ENCODE data around the gene TRMT5. TPM values are rescaled to one million over a fixed set of nuclear protein-coding genes. Genes with fewer than 3 reads are reported as not detected.

TRMT5 gene, protein sequence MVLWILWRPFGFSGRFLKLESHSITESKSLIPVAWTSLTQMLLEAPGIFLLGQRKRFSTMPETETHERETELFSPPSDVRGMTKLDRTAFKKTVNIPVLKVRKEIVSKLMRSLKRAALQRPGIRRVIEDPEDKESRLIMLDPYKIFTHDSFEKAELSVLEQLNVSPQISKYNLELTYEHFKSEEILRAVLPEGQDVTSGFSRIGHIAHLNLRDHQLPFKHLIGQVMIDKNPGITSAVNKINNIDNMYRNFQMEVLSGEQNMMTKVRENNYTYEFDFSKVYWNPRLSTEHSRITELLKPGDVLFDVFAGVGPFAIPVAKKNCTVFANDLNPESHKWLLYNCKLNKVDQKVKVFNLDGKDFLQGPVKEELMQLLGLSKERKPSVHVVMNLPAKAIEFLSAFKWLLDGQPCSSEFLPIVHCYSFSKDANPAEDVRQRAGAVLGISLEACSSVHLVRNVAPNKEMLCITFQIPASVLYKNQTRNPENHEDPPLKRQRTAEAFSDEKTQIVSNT
- 24.9 and 28.3 TPM in 2 replicates for total RNA-seq (2021)
- long read RNA-seq, full-length matches to known transcripts, result 117 of 150 reads
- long read RNA-seq, partial matches to known transcripts, result 10 of 150 reads
- long read RNA-seq, other reads (novel, unspliced or antisense), result 23 of 150 reads

DNA sequence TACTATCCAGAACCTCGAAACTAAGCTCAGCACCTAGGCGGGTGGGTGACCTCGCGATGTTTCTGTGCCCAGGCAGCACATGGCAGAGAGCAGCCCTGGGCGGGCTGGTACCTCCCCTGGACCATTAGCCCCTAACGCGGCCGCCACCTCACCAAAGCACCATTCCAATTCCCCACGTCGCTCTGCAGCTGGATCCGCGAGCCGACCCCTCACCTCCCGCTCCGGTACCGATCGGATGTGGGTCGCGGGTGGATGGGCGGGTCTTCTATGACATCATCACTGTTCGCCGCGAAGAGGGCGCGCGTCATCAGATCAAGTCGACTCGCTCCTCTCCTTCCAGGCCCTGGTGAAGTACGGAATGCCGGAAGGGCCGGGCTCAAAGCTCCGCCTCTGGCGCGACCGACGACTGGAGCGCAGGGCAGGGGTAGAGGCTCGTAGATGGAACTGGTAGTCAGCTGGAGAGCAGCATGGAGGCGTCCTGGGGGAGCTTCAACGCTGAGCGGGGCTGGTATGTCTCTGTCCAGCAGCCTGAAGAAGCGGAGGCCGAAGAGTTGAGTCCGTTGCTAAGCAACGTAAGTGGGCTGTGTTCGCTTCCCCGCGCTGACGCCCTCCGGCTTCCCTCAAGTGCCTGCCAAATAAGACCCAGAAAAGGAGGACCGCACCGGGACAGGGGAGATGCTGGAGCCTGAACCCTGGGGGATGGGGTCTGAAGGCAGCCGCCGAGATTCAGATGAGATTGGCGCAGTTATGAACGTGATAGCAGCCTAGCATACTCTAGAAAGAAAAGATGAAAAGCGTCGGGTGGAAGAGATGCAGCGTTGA lies at the start of gene TRMT5, which contains the start of gene SLC38A6:
Gene TRMT5 (minus strand): TSS at position 269 of the 822 bp plus-strand sequence. CDS start 106 bp downstream, at position 163.
Gene SLC38A6 (plus strand): TSS at position 435 of the 822 bp plus-strand sequence. CDS start 33 bp downstream, at position 468.
- no peaks in the 10 kb centered on the region for H3K9me3 ChIP-seq (ENCODE audit: control insufficient read depth, low read depth, low read length)
- H4K20me1 ChIP-seq (ENCODE audit: control insufficient read depth, insufficient read depth, insufficient read length), result no peaks in the 10 kb centered on the region
- Mint-ChIP-seq H3K27me3 (ENCODE audit: low read depth) (no peaks in the 10 kb centered on the region), H3K4me1 (peaks cover 11 to 16% of the 10 kb centered on the region in 2 experiments), H3K9me3 (no peaks in the 10 kb centered on the region), H3K36me3 (ENCODE audit: insufficient read depth in 1 of 3, low read depth in 3 of 3) (peaks cover 5 to 32% (median 18%) of the 10 kb centered on the region in 3 experiments; a peak in 5 of 7 replicates), H3K4me3 (no peak within 1 kb of the TSS), H3K27ac (no peak within 1 kb of the TSS)
- no peak within 1 kb of the TSS for H4K5ac ChIP-seq (ENCODE audit: insufficient read length, low read depth, low read length)
- H4K91ac ChIP-seq (ENCODE audit: insufficient read length, low read depth, low read length), result no peak within 1 kb of the TSS
- H3K14ac ChIP-seq (ENCODE audit: insufficient read depth, low read length), result peak within 1 kb of the TSS; percentile 96
- no peak within 1 kb of the TSS for H3K4ac ChIP-seq (ENCODE audit: low read depth, low read length)
- H2BK120ac ChIP-seq (ENCODE audit: low read depth, low read length, poor library complexity, severe bottlenecking), result no peak within 1 kb of the TSS
- H2BK12ac ChIP-seq (ENCODE audit: insufficient read length, low read depth, low read length), result no peak within 1 kb of the TSS
- H2BK15ac ChIP-seq (ENCODE audit: low read depth, low read length), result no peak within 1 kb of the TSS
- peak; percentile 97 for DNase-seq
- H3K56ac ChIP-seq (ENCODE audit: insufficient read length, low read depth, low read length), result no peak within 1 kb of the TSS
- H2BK20ac ChIP-seq (ENCODE audit: low read depth, low read length, poor library complexity, severe bottlenecking), result no peak within 1 kb of the TSS
- H3K79me2 ChIP-seq (ENCODE audit: insufficient read depth, low read length), result peaks cover 6% of the 10 kb centered on the region; the same call in 1 of the 2 replicates
- TF ChIP-seq, protein P1, sequence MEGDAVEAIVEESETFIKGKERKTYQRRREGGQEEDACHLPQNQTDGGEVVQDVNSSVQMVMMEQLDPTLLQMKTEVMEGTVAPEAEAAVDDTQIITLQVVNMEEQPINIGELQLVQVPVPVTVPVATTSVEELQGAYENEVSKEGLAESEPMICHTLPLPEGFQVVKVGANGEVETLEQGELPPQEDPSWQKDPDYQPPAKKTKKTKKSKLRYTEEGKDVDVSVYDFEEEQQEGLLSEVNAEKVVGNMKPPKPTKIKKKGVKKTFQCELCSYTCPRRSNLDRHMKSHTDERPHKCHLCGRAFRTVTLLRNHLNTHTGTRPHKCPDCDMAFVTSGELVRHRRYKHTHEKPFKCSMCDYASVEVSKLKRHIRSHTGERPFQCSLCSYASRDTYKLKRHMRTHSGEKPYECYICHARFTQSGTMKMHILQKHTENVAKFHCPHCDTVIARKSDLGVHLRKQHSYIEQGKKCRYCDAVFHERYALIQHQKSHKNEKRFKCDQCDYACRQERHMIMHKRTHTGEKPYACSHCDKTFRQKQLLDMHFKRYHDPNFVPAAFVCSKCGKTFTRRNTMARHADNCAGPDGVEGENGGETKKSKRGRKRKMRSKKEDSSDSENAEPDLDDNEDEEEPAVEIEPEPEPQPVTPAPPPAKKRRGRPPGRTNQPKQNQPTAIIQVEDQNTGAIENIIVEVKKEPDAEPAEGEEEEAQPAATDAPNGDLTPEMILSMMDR (conservative IDR thresholded peaks at IDR 0.05), result no peak
- peak within 1 kb of the TSS; percentile 5 for H2AFZ ChIP-seq (ENCODE audit: low read length)
- no peak within 1 kb of the TSS for H3K27ac ChIP-seq (ENCODE audit: insufficient read length, low read depth, low read length)
- H3K27me3 ChIP-seq (ENCODE audit: insufficient read depth, low read length), result no peaks in the 10 kb centered on the region
- H3T11ph ChIP-seq (ENCODE audit: low read length), result no peak within 1 kb of the TSS
- H2AK5ac ChIP-seq (ENCODE audit: insufficient read length, low read length), result no peak within 1 kb of the TSS
- no peaks in the 10 kb centered on the region for H3K79me1 ChIP-seq (ENCODE audit: insufficient read depth, low read depth, low read length, poor library complexity, severe bottlenecking)
- H3K9ac ChIP-seq (ENCODE audit: extremely low read depth, insufficient read length, low read length), result peak within 1 kb of the TSS; percentile 85
- H4K8ac ChIP-seq (replicated peaks; ENCODE audit: insufficient read length, low read depth, low read length), result no peak within 1 kb of the TSS
- peaks cover 12% of the 10 kb centered on the region for H3K23me2 ChIP-seq (ENCODE audit: insufficient read length, low read depth, low read length, poor library complexity, severe bottlenecking)
- H3K23ac ChIP-seq (ENCODE audit: insufficient read length, low read depth, low read length), result no peak within 1 kb of the TSS
- no peaks in the 10 kb centered on the region for H3K4me1 ChIP-seq (ENCODE audit: insufficient read depth, low read length)
- peak within 1 kb of the TSS; percentile 95 for H3K18ac ChIP-seq (ENCODE audit: insufficient read length, low read depth, low read length)
- H2BK5ac ChIP-seq (ENCODE audit: insufficient read length, low read length), result no peak within 1 kb of the TSS
- peak within 1 kb of the TSS; percentile 92 for H3K4me2 ChIP-seq (ENCODE audit: insufficient read depth, insufficient read length, low read length)
- no CpG with 5 or more reads among the region's 59 CpGs for WGBS (ENCODE audit: extremely low coverage, insufficient read length, low lambda C conversion rate)
